Measurements from ENCODE around the gene TJP3.

TJP3 gene

DNA sequence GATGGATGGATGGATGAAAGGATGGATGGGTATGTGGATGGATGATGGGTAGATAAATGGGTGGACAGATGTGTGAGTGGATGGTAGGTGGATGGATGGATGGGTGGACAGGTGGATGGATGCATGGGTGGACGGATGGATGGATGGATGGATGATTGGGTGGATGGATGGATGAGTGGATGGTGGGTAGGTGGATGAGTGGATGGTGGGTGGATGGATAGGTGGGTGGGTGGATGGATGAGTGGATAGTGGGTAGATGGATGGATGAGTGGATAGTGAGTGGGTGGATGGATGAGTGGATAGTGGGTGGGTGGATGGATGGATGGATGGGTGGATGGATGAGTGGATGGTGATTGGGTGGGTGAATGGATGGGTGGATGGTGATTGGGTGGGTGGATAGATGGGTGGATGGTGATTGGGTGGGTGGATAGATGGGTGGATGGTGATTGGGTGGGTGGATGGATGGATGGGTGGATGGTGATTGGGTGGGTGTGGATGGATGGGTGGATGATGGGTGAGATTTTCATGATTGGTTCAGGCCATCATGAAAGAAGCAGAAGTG lies 68.4 kb downstream of the TJP3 start:
- CTCF ChIA-PET = no interaction called here
- TF ChIP-seq, protein P1, sequence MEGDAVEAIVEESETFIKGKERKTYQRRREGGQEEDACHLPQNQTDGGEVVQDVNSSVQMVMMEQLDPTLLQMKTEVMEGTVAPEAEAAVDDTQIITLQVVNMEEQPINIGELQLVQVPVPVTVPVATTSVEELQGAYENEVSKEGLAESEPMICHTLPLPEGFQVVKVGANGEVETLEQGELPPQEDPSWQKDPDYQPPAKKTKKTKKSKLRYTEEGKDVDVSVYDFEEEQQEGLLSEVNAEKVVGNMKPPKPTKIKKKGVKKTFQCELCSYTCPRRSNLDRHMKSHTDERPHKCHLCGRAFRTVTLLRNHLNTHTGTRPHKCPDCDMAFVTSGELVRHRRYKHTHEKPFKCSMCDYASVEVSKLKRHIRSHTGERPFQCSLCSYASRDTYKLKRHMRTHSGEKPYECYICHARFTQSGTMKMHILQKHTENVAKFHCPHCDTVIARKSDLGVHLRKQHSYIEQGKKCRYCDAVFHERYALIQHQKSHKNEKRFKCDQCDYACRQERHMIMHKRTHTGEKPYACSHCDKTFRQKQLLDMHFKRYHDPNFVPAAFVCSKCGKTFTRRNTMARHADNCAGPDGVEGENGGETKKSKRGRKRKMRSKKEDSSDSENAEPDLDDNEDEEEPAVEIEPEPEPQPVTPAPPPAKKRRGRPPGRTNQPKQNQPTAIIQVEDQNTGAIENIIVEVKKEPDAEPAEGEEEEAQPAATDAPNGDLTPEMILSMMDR (conservative IDR thresholded peaks at IDR 0.05; ENCODE audit: low read depth) = no peak

DNA sequence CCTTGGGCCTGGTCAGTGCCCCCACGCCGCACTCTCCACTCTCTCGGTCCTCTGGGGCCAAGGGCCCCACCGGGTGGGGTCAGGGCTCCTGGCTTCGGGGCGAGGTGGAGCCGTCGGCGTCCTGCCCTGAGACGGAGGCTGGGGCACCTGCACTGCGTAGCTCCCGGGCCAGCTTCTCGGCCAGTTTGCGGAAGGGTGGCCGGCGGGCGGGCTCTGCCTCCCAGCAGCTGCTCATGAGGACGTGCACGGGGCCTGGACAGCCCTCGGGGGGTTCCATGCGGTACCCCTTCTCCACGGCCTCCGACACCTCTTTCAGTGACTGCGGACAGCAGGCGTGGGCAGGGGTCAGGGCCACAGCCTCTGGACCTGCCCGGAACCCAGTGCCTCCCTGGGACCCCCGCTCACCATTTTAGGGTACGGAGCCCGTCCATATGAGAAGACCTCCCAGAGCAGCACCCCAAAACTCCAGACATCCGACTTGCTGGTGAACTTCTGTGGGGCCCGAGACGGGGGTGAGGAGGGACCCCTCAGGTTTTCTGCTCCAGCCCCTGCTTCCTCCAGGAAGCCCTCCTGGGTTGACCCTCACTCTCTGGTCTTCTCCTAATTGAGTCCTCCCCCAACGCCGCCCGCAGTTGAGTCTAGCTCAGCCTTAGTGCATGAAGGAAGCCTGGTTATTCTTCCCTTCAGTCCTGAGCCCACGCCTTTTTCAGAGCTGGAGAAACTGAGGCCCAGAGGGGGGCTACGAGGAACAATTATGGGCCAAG lies 70.1 kb downstream of the TJP3 start:
- H3K27ac ChIP-seq = no peak overlapping the region
- CTCF ChIA-PET = no interaction called here
- POLR2A ChIA-PET (ENCODE audit: low non-redundant PET) = no interaction called here

More for the DNA sequence above, 68.4 kb downstream of the TJP3 start:
- POLR2A ChIA-PET (ENCODE audit: low non-redundant PET) = no interaction called here
- no peak for DNase-seq (ENCODE audit: low spot score)
- no peak overlapping the region for H3K27ac ChIP-seq

GRCh38 chr19:3778899-3779723 lies 70.9 kb downstream of the TJP3 start:
- TF ChIP-seq, protein P1 (conservative IDR thresholded peaks at IDR 0.05; ENCODE audit: low read depth) = no peak
- ChIA-PET POLR2A (ENCODE audit: low non-redundant PET) (no interaction called here), CTCF (interaction anchor here (0.5 to 0.6 kb wide), 2 partner anchors 368 to 454 kb away, joined by 4 to 5 read pairs; no protein-coding TSS in a partner anchor)
- no peak for DNase-seq (ENCODE audit: low spot score)
- no peak overlapping the region for H3K27ac ChIP-seq

More for the DNA sequence above, 70.1 kb downstream of the TJP3 start:
- TF ChIP-seq, protein P1 (conservative IDR thresholded peaks at IDR 0.05; ENCODE audit: low read depth) = no peak
- DNase-seq (ENCODE audit: low spot score) = no peak

DNA sequence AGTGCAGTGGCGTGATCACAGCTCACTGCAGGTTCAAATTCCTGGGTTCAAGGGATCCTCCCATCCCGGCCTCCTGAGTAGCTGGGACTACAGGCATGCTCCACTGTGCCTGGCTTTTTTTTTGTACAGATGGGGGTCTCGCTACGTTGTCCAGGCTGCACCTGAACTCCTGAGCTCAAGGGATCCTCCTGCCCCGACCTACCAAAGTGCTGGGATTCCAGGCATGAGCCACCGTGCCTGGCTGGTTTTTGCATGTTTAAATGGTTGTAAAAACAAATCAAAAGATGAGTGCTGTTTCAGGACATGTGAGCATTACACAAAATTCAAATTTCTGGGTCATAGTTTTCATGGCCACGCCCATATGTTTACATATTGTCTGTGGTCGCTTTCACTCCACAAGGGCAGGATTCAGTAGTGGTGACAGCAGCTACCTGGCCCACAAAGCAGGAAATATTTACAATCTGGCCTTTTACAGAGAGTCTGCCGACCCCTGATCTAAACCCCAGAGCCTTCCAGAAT lies 72.7 kb downstream of the TJP3 start:
- CTCF ChIA-PET = interaction anchor here (0.7 kb wide), 1 partner anchor 21 kb away, joined by 3 read pairs; no protein-coding TSS in a partner anchor
- POLR2A ChIA-PET (ENCODE audit: low non-redundant PET) = no interaction called here
- DNase-seq (ENCODE audit: low spot score) = no peak
- H3K27ac ChIP-seq = no peak overlapping the region
- TF ChIP-seq, protein P1 (conservative IDR thresholded peaks at IDR 0.05; ENCODE audit: low read depth) = no peak

DNA sequence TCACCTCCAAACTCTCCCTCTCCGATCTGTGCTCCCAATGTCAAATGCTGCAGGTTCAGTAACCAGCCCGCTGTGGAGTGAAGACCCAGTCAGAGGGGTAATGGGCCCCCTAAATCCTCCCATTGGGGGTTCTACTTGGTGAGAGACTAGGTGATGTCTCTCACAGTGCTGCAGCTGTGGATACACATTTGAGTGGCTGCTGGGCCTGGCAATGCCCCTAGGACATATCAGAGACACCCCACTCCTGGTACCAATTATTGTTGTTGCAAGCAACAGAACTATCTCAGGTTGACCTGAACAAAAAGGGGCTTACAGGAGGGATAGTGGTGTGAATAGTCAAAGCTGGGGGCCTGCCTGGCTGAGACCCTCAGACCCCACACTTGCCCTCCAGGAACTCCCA lies 73.4 kb downstream of the TJP3 start:
- TF ChIP-seq, protein P1 (conservative IDR thresholded peaks at IDR 0.05; ENCODE audit: low read depth) = no peak
- ChIA-PET POLR2A (ENCODE audit: low non-redundant PET) (no interaction called here), CTCF (no interaction called here)
- no peak overlapping the region for H3K27ac ChIP-seq
- no peak for DNase-seq (ENCODE audit: low spot score)

DNA sequence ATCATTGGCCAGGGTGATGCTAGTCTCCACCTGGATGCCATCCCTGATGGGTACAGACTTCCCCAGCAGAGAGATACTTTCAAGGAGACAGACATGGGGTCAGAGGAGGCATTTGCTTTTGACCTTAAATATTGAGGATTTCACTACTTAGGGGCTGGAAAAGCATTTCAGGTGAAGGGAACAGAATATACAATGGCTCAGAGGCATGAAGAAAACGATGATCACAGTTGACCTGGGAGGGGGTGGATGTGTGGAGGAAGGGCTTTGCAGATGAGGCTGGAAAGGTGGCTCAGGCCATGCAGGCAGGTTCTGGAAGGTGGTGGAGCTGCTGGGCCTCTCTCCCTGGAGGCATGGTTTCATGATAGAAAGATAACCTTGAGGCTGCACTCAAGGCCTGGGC lies 74.1 kb downstream of the TJP3 start:
- TF ChIP-seq, protein P1 (conservative IDR thresholded peaks at IDR 0.05; ENCODE audit: low read depth) = no peak
- ChIA-PET POLR2A (ENCODE audit: low non-redundant PET) (no interaction called here), CTCF (interaction anchor here (0.6 kb wide), 1 partner anchor 58 kb away, joined by 4 read pairs; no protein-coding TSS in a partner anchor)
- DNase-seq (ENCODE audit: low spot score) = no peak
- H3K27ac ChIP-seq = no peak overlapping the region
